ENCODE measurements around the gene DRD3.

DRD3 gene

DNA sequence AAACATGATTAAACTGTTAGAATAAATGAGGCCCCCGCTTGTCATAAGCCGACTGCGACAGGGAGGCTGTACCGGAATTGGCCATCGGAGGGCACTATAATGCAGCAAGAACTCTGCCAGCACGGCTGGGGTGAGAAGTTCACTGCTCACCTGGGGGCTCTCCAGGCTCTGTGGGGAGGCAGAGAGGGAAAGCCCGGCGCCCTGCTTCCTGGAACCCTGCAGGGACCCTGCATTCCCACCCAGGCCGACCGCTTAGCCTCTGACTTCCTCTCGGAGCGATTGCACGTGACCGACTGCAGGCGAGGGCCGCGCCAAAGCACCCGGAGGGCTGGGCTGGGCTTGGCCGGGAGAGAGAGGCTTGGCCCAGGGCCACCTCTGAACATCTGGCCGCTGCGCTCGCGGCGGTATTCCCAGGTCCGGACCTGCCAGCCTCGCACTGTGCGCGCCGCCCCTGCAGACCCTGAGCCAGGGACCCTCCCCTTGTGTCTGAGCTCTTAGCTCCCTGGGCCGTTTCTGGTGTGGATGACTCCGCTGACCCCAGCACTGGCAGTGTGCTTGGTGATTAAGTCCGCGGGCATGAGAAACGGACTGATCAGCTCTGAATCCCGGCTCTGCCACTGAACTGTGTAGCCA lies 26.2 kb downstream of the DRD3 start (continued):
- no peak for TF ChIP-seq ZNF530 (tag by site-specific recombination; IDR thresholded peaks at IDR 0.05; ENCODE audit: low read depth)

DNA sequence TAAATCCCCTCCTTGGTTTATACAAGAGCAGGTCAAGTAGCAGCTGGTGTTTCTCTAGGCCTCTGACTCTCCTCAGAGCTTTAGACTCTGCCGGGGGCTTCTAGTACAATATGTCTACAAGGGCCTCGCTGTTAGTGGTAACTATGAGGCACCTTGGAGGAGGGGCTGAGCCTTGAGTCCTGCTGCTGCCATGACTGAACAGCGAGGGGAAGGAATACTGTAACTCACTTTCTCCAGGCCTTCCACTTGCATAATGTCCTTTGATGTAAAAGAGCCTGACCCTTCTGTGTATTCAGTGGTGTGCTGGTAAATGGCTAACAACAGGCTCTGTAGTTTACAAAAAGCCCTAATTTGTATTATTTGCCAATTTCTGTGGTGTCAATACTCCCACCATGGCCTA lies 27.8 kb downstream of the DRD3 start:
- Histone ChIP-seq H3K4me1 (ENCODE audit: control insufficient read depth, insufficient read depth, low read length) (no peaks in the 10 kb centered on the region), H3K27ac (ENCODE audit: extremely low read depth, low read depth, low read length) (no peak overlapping the region), H3K4me3 (ENCODE audit: low read depth, low read length) (no peak overlapping the region), H3K9me3 (ENCODE audit: control insufficient read depth, insufficient read depth, low read depth, low read length) (no peaks in the 10 kb centered on the region), H3K36me3 (ENCODE audit: control insufficient read depth in 2 of 2, insufficient read depth in 1 of 2, low read length in 2 of 2) (no peaks in the 10 kb centered on the region)
- ChIA-PET POLR2A (no interaction called here), CTCF (interaction anchor here (0.6 to 0.8 kb wide), 2 partner anchors 306 to 869 kb away, joined by 3 read pairs; no protein-coding TSS in a partner anchor)
- TF ChIP-seq ZNF214 (tag by site-specific recombination; IDR thresholded peaks at IDR 0.05; ENCODE audit: borderline replicate concordance) = no peak

- no peak overlapping the region for H3K27ac ChIP-seq (ENCODE audit: extremely low read depth, low read depth, low read length)
- H3K9me3 ChIP-seq (ENCODE audit: control insufficient read depth, insufficient read depth, low read depth, low read length) = no peaks in the 10 kb centered on the region
- no peaks in the 10 kb centered on the region for H3K36me3 ChIP-seq (ENCODE audit: control insufficient read depth in 2 of 2, insufficient read depth in 1 of 2, low read length in 2 of 2)
- H3K4me1 ChIP-seq (ENCODE audit: control insufficient read depth, insufficient read depth, low read length) = peaks cover 3% of the 10 kb centered on the region; the same call in 1 of the 2 replicates
- H3K4me3 ChIP-seq (ENCODE audit: low read depth, low read length) = no peak overlapping the region
- ChIA-PET CTCF (interaction anchor here (0.6 kb wide), 2 partner anchors 29 to 544 kb away, joined by 3 read pairs; no protein-coding TSS in a partner anchor), POLR2A (no interaction called here)
- TF ChIP-seq ZNF530 (tag by site-specific recombination; IDR thresholded peaks at IDR 0.05; ENCODE audit: low read depth) = no peak
- TF ChIP-seq PRDM4 (tag by site-specific recombination; IDR thresholded peaks at IDR 0.05) = no peak
- no peak for TF ChIP-seq GLI4 (tag by site-specific recombination; IDR thresholded peaks at IDR 0.05)
- TF ChIP-seq ZNF544 (tag by site-specific recombination; IDR thresholded peaks at IDR 0.05) = no peak
- no peak for TF ChIP-seq ZFHX2 (tag by site-specific recombination; conservative IDR thresholded peaks at IDR 0.05)
- no peak for TF ChIP-seq ZNF843 (tag by site-specific recombination; IDR thresholded peaks at IDR 0.05)
- TF ChIP-seq, protein P1, sequence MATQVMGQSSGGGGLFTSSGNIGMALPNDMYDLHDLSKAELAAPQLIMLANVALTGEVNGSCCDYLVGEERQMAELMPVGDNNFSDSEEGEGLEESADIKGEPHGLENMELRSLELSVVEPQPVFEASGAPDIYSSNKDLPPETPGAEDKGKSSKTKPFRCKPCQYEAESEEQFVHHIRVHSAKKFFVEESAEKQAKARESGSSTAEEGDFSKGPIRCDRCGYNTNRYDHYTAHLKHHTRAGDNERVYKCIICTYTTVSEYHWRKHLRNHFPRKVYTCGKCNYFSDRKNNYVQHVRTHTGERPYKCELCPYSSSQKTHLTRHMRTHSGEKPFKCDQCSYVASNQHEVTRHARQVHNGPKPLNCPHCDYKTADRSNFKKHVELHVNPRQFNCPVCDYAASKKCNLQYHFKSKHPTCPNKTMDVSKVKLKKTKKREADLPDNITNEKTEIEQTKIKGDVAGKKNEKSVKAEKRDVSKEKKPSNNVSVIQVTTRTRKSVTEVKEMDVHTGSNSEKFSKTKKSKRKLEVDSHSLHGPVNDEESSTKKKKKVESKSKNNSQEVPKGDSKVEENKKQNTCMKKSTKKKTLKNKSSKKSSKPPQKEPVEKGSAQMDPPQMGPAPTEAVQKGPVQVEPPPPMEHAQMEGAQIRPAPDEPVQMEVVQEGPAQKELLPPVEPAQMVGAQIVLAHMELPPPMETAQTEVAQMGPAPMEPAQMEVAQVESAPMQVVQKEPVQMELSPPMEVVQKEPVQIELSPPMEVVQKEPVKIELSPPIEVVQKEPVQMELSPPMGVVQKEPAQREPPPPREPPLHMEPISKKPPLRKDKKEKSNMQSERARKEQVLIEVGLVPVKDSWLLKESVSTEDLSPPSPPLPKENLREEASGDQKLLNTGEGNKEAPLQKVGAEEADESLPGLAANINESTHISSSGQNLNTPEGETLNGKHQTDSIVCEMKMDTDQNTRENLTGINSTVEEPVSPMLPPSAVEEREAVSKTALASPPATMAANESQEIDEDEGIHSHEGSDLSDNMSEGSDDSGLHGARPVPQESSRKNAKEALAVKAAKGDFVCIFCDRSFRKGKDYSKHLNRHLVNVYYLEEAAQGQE (tag by site-specific recombination; IDR thresholded peaks at IDR 0.05) = no peak
- no peak for TF ChIP-seq ZNF354C (tag by site-specific recombination; IDR thresholded peaks at IDR 0.05; ENCODE audit: borderline replicate concordance, low read depth)
- no peak for TF ChIP-seq ZNF266 (tag by site-specific recombination; IDR thresholded peaks at IDR 0.05; ENCODE audit: low read depth)
- no peak for TF ChIP-seq ZNF600 (tag by site-specific recombination; IDR thresholded peaks at IDR 0.05)
- TF ChIP-seq ZNF549 (tag by site-specific recombination; IDR thresholded peaks at IDR 0.05) = no peak
- TF ChIP-seq, protein P2, sequence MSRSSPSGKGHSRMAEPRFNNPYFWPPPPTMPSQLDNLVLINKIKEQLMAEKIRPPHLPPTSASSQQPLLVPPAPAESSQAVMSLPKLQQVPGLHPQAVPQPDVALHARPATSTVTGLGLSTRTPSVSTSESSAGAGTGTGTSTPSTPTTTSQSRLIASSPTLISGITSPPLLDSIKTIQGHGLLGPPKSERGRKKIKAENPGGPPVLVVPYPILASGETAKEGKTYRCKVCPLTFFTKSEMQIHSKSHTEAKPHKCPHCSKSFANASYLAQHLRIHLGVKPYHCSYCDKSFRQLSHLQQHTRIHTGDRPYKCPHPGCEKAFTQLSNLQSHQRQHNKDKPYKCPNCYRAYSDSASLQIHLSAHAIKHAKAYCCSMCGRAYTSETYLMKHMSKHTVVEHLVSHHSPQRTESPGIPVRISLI (tag by site-specific recombination; IDR thresholded peaks at IDR 0.05) = no peak
- no peak for TF ChIP-seq SP7 (tag by site-specific recombination; IDR thresholded peaks at IDR 0.05)
- TF ChIP-seq ZNF174 (tag by site-specific recombination; IDR thresholded peaks at IDR 0.05) = no peak
- TF ChIP-seq PRDM1 (tag by site-specific recombination; IDR thresholded peaks at IDR 0.05) = no peak
- TF ChIP-seq ZNF571 (tag by site-specific recombination; IDR thresholded peaks at IDR 0.05) = no peak
- TF ChIP-seq, protein P3, sequence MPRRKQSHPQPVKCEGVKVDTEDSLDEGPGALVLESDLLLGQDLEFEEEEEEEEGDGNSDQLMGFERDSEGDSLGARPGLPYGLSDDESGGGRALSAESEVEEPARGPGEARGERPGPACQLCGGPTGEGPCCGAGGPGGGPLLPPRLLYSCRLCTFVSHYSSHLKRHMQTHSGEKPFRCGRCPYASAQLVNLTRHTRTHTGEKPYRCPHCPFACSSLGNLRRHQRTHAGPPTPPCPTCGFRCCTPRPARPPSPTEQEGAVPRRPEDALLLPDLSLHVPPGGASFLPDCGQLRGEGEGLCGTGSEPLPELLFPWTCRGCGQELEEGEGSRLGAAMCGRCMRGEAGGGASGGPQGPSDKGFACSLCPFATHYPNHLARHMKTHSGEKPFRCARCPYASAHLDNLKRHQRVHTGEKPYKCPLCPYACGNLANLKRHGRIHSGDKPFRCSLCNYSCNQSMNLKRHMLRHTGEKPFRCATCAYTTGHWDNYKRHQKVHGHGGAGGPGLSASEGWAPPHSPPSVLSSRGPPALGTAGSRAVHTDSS (tag by site-specific recombination; IDR thresholded peaks at IDR 0.05) = no peak
- no peak for TF ChIP-seq SP2 (tag by site-specific recombination; IDR thresholded peaks at IDR 0.05)
- TF ChIP-seq, protein P4, sequence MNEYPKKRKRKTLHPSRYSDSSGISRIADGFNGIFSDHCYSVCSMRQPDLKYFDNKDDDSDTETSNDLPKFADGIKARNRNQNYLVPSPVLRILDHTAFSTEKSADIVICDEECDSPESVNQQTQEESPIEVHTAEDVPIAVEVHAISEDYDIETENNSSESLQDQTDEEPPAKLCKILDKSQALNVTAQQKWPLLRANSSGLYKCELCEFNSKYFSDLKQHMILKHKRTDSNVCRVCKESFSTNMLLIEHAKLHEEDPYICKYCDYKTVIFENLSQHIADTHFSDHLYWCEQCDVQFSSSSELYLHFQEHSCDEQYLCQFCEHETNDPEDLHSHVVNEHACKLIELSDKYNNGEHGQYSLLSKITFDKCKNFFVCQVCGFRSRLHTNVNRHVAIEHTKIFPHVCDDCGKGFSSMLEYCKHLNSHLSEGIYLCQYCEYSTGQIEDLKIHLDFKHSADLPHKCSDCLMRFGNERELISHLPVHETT (tag by site-specific recombination; IDR thresholded peaks at IDR 0.05) = no peak
- no peak for TF ChIP-seq ZSCAN5A (tag by site-specific recombination; IDR thresholded peaks at IDR 0.05)
Measured at GRCh38 chr3:114147251-114147650, 31.6 kb downstream of the DRD3 start.
